Rectal smooth muscle tissue (tissue), 1 donor: ENCODE results near the gene POPDC2.

Source experiments
- H3K27ac ChIP-seq: one replicate; pipeline ENCODE4 v1.7.0; 2013; ENCODE audit warnings: low read depth, low read length, inconsistent platforms
- H3K27me3 ChIP-seq: one replicate; pipeline ENCODE4 v1.7.0; 2013; ENCODE audit warnings: low read length; ENCODE audit not compliant: control insufficient read depth, insufficient read depth
- H3K36me3 ChIP-seq: one replicate; pipeline ENCODE4 v1.7.0; 2013; ENCODE audit warnings: low read length; ENCODE audit not compliant: control insufficient read depth, insufficient read depth
- H3K4me1 ChIP-seq: one replicate; pipeline ENCODE4 v1.7.0; 2013; ENCODE audit warnings: low read length; ENCODE audit not compliant: control insufficient read depth, insufficient read depth
- H3K4me3 ChIP-seq: one replicate; pipeline ENCODE4 v1.7.0; 2013; ENCODE audit warnings: low read length
- H3K9ac ChIP-seq: one replicate; pipeline ENCODE4 v1.7.0; 2013; ENCODE audit warnings: low read length

Gene POPDC2

DNA sequence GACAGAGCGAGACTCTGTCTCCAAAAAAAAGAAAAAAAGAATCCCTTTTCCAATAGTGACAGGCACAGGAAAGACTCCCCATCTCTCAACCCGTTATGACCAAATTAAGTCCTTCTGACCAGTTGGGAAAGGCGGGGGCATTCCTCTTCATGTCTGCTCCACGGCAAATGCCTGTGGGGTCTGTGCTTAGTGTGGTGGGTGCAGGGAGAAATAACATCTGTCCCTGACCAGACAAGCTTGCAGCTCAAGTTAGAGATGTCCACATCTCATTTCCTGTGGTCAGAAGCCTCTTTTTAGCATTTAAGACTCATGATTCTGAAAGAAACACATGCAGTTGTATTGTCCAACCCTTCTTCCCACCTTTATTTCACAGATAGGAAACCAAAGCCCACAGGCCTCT is 46.5 kb downstream of the POPDC2 start:
- Histone ChIP-seq H3K4me1 (no peaks in the 10 kb centered on the region), H3K27ac (no peak overlapping the region), H3K27me3 (no peaks in the 10 kb centered on the region), H3K36me3 (no peaks in the 10 kb centered on the region), H3K4me3 (no peak overlapping the region), H3K9ac (no peak overlapping the region)

DNA sequence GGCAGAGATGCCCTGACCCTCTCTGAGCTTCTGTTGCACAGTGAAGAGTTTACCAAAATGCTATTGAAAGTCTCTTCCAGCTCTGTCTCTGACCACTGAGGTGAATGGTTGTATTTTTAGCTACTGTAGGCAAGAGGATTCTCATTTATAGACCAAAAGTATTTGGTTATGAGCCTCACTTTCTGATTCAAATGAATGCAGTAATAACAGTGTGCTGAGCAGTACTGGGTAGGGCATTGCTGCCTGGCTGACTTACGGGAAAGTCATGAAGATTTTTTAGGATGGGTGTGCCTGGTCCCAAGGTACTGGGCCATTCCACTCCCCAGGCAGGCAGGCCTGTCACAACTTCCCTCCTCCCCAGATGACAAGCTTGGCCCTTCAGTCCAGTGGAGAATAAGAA is 47.2 kb downstream of the POPDC2 start:
- Histone ChIP-seq H3K4me3 (no peak overlapping the region), H3K27ac (no peak overlapping the region), H3K4me1 (no peaks in the 10 kb centered on the region), H3K36me3 (no peaks in the 10 kb centered on the region), H3K9ac (no peak overlapping the region), H3K27me3 (no peaks in the 10 kb centered on the region)

DNA sequence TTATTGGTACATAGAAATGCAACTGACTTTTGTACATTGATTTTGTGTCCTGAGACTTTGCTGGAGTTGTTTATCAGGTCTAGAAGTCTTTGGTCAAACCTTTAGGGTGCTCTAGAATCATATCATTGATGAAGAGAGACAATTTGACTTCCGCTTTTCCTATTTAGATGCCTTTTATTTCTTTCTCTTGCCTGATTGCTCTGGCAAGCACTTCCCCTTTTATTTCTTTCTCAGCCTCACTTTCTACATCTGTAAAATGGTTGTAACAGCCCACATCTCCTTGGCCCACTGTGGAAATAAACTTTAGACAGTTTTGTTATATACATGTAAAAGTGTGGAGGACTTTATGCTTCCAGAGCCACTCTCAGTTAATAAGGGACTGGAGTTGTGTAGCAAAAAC is 48.7 kb downstream of the POPDC2 start:
- no peaks in the 10 kb centered on the region for H3K27me3 ChIP-seq
- H3K9ac ChIP-seq = no peak overlapping the region
- H3K27ac ChIP-seq = no peak overlapping the region
- H3K4me1 ChIP-seq = no peaks in the 10 kb centered on the region
- no peaks in the 10 kb centered on the region for H3K36me3 ChIP-seq
- H3K4me3 ChIP-seq = no peak overlapping the region

DNA sequence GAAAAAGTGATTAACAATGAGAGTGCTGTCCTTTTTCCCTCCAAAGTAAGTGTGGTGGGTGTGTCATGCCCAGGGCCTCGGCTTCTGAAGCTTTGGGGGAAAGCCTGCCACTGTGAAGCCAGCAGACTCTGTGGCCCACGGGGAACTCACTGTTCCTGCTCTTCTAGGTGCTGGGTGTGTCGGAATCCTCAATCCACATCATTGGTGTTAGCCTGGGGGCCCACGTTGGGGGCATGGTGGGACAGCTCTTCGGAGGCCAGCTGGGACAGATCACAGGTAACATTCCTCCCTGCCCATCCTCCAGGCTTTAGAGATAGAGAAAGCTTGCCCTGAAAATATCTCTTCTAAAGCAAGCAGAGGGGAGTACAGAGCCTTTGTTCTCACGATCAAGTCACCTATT is 51.1 kb downstream of the POPDC2 start:
- no peaks in the 10 kb centered on the region for H3K4me1 ChIP-seq
- H3K4me3 ChIP-seq = no peak overlapping the region
- no peak overlapping the region for H3K9ac ChIP-seq
- H3K27ac ChIP-seq = no peak overlapping the region
- no peaks in the 10 kb centered on the region for H3K36me3 ChIP-seq
- H3K27me3 ChIP-seq = no peaks in the 10 kb centered on the region

DNA sequence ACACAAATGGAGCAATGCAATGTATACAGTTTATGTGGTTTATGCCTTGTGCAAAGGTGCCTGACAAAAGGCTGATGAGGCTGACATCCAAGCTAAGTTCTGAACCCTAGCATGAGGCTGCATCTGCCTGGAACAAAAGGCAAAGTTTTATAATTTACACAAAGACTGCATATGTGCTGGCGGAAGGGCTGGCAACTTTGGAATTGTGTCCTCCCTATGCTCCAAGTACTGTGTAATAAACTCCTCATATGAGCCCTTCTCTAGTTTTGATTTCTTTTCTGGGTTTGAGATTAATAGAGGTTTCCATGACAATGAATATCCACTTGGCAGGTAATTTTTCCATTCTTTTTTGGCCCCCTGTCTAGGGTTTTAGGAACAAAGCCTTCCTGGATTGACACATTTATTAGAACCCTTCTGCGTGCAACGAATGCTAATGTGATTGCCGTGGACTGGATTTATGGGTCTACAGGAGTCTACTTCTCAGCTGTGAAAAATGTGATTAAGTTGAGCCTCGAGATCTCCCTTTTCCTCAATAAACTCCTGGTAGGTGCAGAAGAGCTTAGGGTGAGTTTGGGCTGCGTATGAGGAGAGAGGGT is 51.9 kb downstream of the POPDC2 start:
- Histone ChIP-seq H3K27me3 (no peaks in the 10 kb centered on the region), H3K9ac (no peak overlapping the region), H3K4me1 (no peaks in the 10 kb centered on the region), H3K27ac (no peak overlapping the region), H3K36me3 (no peaks in the 10 kb centered on the region), H3K4me3 (no peak overlapping the region)

DNA sequence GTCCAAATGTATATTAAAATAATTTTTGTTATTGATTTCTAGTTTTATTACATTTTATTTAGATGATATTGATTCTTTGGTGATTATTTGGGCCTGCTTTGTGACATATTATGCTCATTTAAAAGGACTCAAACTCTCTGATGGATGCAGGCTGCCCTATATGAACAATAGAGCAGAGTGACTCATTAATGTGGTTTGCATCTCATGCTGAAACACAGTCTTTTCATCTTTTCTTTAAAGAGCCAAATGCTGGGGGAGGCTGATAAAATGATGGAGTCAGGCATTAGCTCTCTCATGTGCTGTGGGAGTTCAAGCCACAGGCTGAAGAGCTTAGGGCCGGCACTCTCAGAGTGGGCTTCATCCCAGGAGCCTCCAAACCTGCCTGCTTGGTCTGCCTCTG is 55.5 kb downstream of the POPDC2 start:
- H3K4me3 ChIP-seq = no peak overlapping the region
- no peaks in the 10 kb centered on the region for H3K4me1 ChIP-seq
- no peaks in the 10 kb centered on the region for H3K36me3 ChIP-seq
- no peak overlapping the region for H3K9ac ChIP-seq
- no peak overlapping the region for H3K27ac ChIP-seq
- no peaks in the 10 kb centered on the region for H3K27me3 ChIP-seq

DNA sequence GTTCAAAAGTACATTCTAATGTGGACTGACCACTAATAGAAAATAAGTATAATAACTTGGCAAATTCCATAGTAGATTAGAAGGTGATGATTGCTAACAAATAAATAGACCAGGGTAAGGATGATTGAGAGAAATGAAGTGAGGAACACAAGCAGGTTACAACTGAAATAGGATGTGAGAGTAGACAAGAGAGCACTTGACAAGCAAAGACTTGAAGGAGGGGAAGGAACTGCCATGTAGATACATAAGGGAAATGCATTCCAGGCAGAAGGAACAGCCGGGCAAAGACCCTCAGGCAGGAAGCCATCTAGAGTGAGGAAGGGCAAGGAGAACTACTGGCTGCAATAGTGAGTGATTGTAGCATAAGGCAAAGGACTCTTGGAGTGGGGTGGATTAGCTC is 57.7 kb downstream of the POPDC2 start:
- no peak overlapping the region for H3K27ac ChIP-seq
- H3K36me3 ChIP-seq = no peaks in the 10 kb centered on the region
- H3K4me3 ChIP-seq = no peak overlapping the region
- H3K9ac ChIP-seq = no peak overlapping the region
- H3K4me1 ChIP-seq = no peaks in the 10 kb centered on the region
- no peaks in the 10 kb centered on the region for H3K27me3 ChIP-seq

DNA sequence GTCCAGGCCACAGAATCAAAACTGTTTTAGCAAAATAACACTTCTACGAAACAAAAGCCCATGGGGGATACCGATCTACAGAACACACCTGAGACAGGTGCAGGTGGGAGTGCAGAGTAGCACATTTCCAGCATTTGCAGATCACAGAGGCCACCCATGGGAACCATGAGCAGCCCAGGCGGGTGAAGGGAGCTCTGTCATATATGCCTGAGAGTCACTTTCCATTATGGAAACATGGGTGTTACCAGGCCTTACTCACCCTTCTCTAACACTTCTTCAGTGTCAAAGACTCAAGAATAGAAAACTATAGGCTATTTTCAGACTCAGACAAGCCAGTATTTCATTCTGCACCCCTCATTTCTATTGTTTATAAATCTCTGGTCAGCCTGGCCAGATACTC is 59.2 kb downstream of the POPDC2 start:
- Histone ChIP-seq H3K36me3 (no peaks in the 10 kb centered on the region), H3K9ac (no peak overlapping the region), H3K27me3 (no peaks in the 10 kb centered on the region), H3K4me1 (no peaks in the 10 kb centered on the region), H3K27ac (no peak overlapping the region), H3K4me3 (no peak overlapping the region)

DNA sequence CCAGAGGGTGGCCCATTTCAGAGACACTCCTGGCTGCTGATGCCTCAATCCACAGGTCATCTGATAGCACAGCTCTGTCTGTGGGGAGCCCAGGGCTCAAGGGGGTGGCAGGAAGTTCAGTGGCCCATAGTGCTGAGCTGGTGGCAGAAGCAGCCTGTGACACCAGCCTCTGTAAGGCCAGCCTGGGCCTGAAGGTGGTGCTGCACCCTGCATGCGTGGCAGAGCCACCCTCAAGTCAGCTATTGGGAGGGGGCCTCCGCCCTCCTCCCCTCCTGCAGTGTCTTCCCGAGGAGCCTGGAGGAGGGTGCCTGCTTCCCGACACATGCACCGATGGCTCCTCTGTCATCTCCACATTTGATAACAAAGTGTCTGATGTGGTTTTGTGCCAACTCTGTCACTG is 59.7 kb downstream of the POPDC2 start:
- no peak overlapping the region for H3K4me3 ChIP-seq
- no peaks in the 10 kb centered on the region for H3K36me3 ChIP-seq
- no peak overlapping the region for H3K9ac ChIP-seq
- no peaks in the 10 kb centered on the region for H3K4me1 ChIP-seq
- no peak overlapping the region for H3K27ac ChIP-seq
- H3K27me3 ChIP-seq = no peaks in the 10 kb centered on the region

DNA sequence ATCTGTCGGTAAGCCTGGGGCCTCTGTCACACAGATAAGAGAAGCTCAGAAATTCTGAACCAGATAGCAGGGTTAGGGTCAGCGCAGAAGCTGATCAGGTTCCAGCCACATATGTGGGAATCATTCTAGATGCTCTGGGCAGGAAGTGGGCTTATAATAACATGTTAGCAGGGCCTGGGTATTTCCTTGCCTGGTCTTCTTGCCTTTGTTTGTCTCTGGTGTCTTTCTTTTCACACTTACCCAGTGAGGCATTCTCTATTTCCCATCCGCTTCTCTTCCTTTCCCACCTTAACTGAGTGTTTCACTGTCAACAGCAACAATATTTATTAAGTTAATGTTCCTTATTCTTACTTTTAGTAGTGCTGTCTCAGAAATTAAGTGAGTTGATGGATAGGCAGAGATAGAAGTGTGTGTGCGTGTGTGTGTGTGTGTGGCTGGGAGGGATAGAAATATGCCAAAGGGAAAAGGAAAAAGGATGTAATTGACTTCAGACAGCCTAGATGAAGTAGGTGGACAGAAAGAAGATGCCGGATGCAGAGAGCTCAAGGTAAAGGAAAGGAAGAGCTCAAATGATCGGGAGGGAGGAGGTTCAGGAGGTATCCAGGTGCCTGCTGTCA is 60.7 kb downstream of the POPDC2 start:
- no peak overlapping the region for H3K9ac ChIP-seq
- no peaks in the 10 kb centered on the region for H3K36me3 ChIP-seq
- H3K27ac ChIP-seq = no peak overlapping the region
- no peaks in the 10 kb centered on the region for H3K4me1 ChIP-seq
- no peaks in the 10 kb centered on the region for H3K27me3 ChIP-seq
- H3K4me3 ChIP-seq = no peak overlapping the region

DNA sequence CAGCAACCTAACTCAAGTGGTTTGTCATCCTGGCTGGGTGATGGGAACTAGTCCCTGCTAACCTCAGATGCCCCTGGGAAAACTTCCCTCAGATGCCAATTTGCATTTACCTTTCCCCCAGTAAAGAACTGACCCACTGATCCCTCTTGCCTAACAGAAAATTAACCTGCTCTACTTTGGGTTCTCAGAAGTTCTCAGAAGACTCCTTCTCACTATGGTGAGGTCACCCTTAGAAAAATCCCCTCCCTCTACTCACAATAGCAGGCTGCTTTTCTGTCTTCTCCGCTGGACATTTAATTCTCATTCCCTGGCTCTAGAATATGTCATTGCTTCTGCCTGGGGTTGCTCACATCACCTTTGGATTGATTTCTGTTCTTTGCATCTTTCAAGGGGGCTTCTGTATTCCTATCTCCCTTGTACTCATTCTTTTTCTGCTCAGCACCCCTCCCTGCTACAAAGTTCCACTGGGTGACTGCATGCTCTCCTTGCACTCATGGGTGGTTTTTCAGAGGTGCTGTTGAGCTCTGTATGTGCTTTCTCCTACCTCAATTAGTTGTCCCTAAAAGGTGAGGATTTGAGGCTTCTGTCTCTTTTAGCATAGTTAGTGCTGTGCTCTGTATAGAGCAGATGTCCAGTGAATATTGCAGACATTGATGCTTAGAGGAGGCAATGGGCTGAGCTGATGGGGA is 61.8 kb downstream of the POPDC2 start:
- no peak overlapping the region for H3K27ac ChIP-seq
- H3K4me3 ChIP-seq = no peak overlapping the region

DNA sequence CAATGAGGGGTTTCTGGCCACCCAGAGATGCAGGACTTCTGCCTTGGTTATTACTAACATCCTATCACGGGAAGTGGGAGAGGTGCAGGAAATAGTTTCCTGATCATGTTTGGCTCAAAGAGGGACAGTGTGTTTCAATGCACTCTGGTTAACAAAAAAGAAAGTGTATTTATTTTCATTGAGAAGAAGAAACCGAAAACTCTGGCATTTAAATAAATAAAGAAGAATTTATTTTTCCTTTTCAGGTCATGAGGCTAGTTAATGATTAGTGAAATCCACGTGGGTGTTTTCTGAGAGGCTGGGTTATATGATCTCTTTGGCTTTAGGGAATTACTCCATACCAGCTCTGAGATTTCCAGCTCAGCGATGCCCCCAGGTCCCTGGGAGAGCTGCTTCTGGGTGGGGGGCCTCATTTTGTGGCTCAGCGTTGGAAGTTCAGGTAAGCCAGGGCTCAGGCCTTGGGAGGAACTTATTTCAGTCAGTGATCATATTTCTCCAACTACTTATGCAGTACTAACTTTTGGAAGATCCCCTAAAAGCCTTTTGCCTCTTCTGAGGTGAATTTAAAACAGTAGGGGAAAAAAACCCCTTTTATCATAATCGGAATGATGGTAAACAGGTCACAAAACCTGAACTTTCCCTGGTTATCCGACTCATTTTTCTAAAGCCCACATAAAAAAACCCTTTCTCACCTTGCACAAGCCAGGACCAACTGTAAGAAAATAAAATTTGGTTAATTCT is 62.7 kb downstream of the POPDC2 start, which contains the start of gene PLA1A:
Gene PLA1A, plus strand, starts transcription at position 338 of the 741 bp plus-strand sequence. Its CDS starts 29 bp downstream, at position 367.
- H3K9ac ChIP-seq = no peak within 1 kb of the TSS
- no peaks in the 10 kb centered on the region for H3K4me1 ChIP-seq
- no peaks in the 10 kb centered on the region for H3K36me3 ChIP-seq
- H3K4me3 ChIP-seq = no peak within 1 kb of the TSS
- no peaks in the 10 kb centered on the region for H3K27me3 ChIP-seq
- no peak within 1 kb of the TSS for H3K27ac ChIP-seq

More for the DNA sequence above, 61.8 kb downstream of the POPDC2 start:
- Histone ChIP-seq H3K36me3 (no peaks in the 10 kb centered on the region), H3K9ac (no peak overlapping the region), H3K27me3 (no peaks in the 10 kb centered on the region), H3K4me1 (no peaks in the 10 kb centered on the region)
